NCI-H2107 treated with DMSO at 0.1 percent for 48 hours (cell line): Measurements from ENCODE around the gene C17orf107.
"Not testable (repeated sequence)": the region's sequence is repeated elsewhere in the genome, so short reads cannot be mapped to it uniquely, and the experiment has no call there.

Experiments used
- DNase-seq: peaks from one replicate; lab custom pipeline; 2025; ENCODE audit not compliant: unreplicated experiment; lab: John Stamatoyannopoulos, UW

C17orf107 gene

GRCh38 chr17:4900231-4901107 is 1.1 kb downstream of the C17orf107 start:
- DNase-seq = no peak

GRCh38 chr17:4901108-4901647 is 1.8 kb downstream of the C17orf107 start:
- DNase-seq = no peak

- DNase-seq = no peak
Observed at GRCh38 chr17:4901648-4902344, 2.5 kb downstream of the C17orf107 start.

- no peak for DNase-seq
Observed at GRCh38 chr17:4902540-4902939, 3.2 kb downstream of the C17orf107 start.

GRCh38 chr17:4903051-4903818 is 3.9 kb downstream of the C17orf107 start, which contains the start of gene CHRNE:
CHRNE (minus strand) TSS chr17:4903098; CDS start chr17:4903063, 35 bp downstream.
- DNase-seq = peak; percentile 32

- DNase-seq = not testable (repeated sequence)
Observed at GRCh38 chr17:4906642-4907041, 7.3 kb downstream of the C17orf107 start.

GRCh38 chr17:4908301-4908700 is 9.0 kb downstream of the C17orf107 start:
- no peak for DNase-seq

GRCh38 chr17:4908711-4909496 is 9.6 kb downstream of the C17orf107 start:
- DNase-seq = peak; percentile 69

- DNase-seq = no peak
Observed at GRCh38 chr17:4913994-4914393, 14.7 kb downstream of the C17orf107 start.

GRCh38 chr17:4914551-4914950 is 15.2 kb downstream of the C17orf107 start:
- DNase-seq = not testable (repeated sequence)

GRCh38 chr17:4919511-4920047 is 20.2 kb downstream of the C17orf107 start:
- DNase-seq = no peak

- DNase-seq = no peak
Observed at GRCh38 chr17:4920351-4921048, 21.2 kb downstream of the C17orf107 start.

GRCh38 chr17:4921320-4921719 is 22.0 kb downstream of the C17orf107 start:
- DNase-seq = no peak

- not testable (repeated sequence) for DNase-seq
Observed at GRCh38 chr17:4926577-4927335, 27.4 kb downstream of the C17orf107 start.

GRCh38 chr17:4928881-4929280 is 29.5 kb downstream of the C17orf107 start:
- no peak for DNase-seq

- no peak for DNase-seq
Observed at GRCh38 chr17:4931963-4932362, 32.6 kb downstream of the C17orf107 start, which contains the start of gene GP1BA. GP1BA (plus strand) TSS chr17:4932277; CDS start chr17:4932605, 328 bp downstream.

GRCh38 chr17:4932756-4933155 is 33.4 kb downstream of the C17orf107 start:
- no peak for DNase-seq

GRCh38 chr17:4933646-4934045 is 34.3 kb downstream of the C17orf107 start:
- DNase-seq = no peak
